WERI-Rb-1 (cell line): Measurements from ENCODE around the gene KDM5C.

Source experiments
- DNase-seq: peaks from one replicate; pipeline ENCODE4 v3.0.0-alpha.2; 2020
- H3K27ac ChIP-seq: fragments of 250-450 bp; sonication (Bioruptor Pico); 2 replicates; pipeline ENCODE4 v1.5.1; 2020; ENCODE audit warnings: mild to moderate bottlenecking, moderate library complexity
- H3K27me3 ChIP-seq: fragments of 250-450 bp; sonication (Bioruptor Pico); 2 replicates; pipeline ENCODE4 v1.5.1; 2021; ENCODE audit warnings: mild to moderate bottlenecking, low read depth, moderate library complexity; ENCODE audit not compliant: insufficient read depth, severe bottlenecking
- H3K36me3 ChIP-seq: fragments of 250-450 bp; sonication (Bioruptor Pico); 2 replicates; pipeline ENCODE4 v1.5.1; 2020; ENCODE audit warnings: mild to moderate bottlenecking, moderate library complexity
- H3K4me3 ChIP-seq: 2 replicates; pipeline ENCODE4 v1.5.1; 2011; ENCODE audit warnings: low read depth, mild to moderate bottlenecking, control low read depth, low read length
- H3K9me3 ChIP-seq: fragments of 250-450 bp; sonication (Bioruptor Pico); 2 replicates; pipeline ENCODE4 v1.5.1; 2021; ENCODE audit warnings: mild to moderate bottlenecking, moderate library complexity; ENCODE audit not compliant: severe bottlenecking
- TF ChIP-seq, protein P1 (sequence below): IDR thresholded peaks from 2 replicates; pipeline ENCODE4 v1.5.1; 2011; ENCODE audit warnings: low read depth, mild to moderate bottlenecking, control low read depth, inconsistent platforms, low read length

The KDM5C gene

DNA sequence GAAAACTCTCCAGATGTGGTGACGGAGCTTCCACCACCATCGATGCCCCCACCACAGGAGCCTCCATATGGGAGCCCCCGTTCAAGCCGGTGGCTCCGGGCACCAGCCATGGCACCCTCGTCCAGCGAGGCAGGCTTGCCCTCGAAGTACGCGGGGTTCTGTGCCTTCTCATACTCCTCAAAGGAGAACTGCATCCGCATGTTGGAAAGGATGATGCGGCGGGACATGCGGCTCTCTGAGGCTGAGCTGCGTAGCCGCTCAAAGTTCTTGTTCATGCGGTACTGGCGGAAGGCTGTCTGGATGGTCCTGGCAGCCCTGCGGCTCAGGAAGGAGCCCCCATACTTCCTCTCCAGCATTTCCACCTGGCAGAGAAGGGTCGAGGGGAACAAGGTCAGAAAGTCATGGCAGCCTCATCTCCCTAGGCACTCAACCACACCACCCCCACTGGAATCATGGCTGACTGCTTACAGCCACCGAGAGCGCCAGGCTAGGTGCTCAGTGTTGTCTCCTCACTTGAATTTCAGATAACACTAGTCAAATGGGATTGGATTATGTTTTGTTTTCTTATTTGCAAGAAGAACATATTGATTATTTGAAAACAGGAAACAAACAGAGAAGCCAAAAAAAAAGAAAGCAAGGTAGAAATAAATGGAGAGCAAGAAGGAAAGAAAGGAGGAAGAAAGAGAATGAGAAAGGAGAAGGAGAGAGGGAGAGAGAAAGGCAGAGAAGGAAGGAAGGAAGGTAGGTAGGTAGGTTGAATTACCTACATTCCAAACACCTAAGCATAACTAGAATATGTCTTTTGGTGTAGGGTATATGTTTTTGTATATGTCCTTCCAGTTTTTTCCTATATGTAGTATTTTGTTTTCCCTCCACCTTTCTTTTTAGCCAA is 29.8 kb upstream of the KDM5C start:
- Histone ChIP-seq H3K4me3 (no peak overlapping the region), H3K9me3 (no peaks in the 10 kb centered on the region), H3K27me3 (peaks cover 30% of the 10 kb centered on the region), H3K27ac (no peak overlapping the region), H3K36me3 (no peaks in the 10 kb centered on the region)
- TF ChIP-seq, protein P1, sequence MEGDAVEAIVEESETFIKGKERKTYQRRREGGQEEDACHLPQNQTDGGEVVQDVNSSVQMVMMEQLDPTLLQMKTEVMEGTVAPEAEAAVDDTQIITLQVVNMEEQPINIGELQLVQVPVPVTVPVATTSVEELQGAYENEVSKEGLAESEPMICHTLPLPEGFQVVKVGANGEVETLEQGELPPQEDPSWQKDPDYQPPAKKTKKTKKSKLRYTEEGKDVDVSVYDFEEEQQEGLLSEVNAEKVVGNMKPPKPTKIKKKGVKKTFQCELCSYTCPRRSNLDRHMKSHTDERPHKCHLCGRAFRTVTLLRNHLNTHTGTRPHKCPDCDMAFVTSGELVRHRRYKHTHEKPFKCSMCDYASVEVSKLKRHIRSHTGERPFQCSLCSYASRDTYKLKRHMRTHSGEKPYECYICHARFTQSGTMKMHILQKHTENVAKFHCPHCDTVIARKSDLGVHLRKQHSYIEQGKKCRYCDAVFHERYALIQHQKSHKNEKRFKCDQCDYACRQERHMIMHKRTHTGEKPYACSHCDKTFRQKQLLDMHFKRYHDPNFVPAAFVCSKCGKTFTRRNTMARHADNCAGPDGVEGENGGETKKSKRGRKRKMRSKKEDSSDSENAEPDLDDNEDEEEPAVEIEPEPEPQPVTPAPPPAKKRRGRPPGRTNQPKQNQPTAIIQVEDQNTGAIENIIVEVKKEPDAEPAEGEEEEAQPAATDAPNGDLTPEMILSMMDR: no peak
- DNase-seq: no peak

DNA sequence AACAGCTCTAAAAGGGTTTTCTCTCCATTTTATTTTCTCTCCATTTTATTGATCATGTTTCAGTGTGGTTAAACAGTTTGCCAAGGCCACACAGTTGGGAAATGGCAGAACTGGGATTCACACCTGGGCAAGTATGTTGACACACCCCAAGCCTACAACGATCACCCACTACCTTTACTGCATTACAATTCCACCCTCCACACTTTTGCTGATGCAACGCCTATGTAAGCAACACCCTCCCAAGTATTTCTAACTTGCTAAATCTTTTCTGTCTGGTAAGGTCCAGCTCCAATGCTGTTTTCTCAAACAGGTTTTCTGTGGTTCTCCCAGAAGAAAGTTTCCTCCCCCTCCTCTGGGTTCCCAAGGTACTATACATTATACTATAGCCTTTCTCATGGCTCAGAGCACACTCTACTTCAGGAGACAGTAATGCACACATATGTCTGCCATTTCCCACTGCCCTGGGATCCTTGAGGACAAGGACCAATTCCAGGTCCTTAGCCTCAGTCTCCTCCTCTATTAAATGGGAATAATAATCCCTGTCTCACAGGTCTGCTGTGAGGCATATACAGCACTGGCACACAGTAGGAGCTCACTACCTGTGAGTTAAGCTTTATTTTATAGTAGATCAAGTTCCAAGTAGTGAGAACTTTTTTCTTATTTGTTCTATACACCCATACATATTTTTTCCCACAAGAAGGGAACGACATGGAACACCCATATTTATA is 28.4 kb upstream of the KDM5C start:
- peaks cover 33% of the 10 kb centered on the region for H3K27me3 ChIP-seq
- H3K36me3 ChIP-seq: no peaks in the 10 kb centered on the region
- H3K4me3 ChIP-seq: no peak overlapping the region
- TF ChIP-seq, protein P1: no peak
- H3K9me3 ChIP-seq: no peaks in the 10 kb centered on the region
- DNase-seq: no peak
- no peak overlapping the region for H3K27ac ChIP-seq

DNA sequence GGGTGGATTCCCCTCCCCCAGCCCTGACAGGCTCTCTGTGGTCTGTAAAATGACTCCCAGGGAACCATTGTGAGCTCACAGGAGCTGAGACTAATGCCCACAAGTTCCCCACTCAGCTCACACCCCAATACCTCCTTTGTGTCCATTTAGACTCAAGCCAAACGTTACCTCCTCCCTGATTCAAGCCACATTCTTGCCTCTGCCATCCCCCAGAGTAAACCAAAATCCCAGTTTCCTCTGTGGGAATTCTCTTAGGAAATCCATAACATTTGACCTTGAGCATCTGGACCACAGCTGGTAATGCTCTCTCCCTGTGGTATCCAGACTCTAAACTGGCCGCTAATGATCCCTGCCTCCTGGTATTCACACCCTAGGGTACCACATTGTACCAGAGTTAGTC is 26.3 kb upstream of the KDM5C start:
- Histone ChIP-seq H3K36me3 (no peaks in the 10 kb centered on the region), H3K4me3 (no peak overlapping the region), H3K9me3 (no peaks in the 10 kb centered on the region), H3K27me3 (peaks cover 38% of the 10 kb centered on the region), H3K27ac (no peak overlapping the region)
- DNase-seq: no peak
- TF ChIP-seq, protein P1: no peak

DNA sequence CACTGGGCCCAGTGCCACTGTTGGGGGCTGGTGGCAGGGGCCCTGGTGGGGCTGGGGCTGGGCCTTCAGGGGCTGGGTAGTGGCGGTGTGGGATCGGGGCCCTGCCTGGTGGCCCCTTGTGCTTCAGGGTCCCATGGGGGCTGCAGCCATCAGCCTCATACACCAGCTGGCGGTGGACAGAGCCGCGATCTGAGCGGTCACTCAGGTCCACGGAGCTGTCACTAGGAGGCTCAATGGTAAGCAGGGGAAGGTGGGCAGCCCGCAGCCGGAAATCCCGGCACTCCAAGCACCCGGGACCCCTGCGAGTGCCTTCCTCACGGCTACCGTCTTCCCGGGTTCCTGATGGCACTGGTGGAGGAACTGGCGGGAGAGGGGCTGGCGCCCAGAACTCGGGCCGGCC is 25.5 kb upstream of the KDM5C start:
- TF ChIP-seq, protein P1: no peak
- H3K9me3 ChIP-seq: no peaks in the 10 kb centered on the region
- no peak overlapping the region for H3K27ac ChIP-seq
- DNase-seq: no peak
- H3K27me3 ChIP-seq: peaks cover 39% of the 10 kb centered on the region
- H3K4me3 ChIP-seq: no peak overlapping the region
- no peaks in the 10 kb centered on the region for H3K36me3 ChIP-seq

DNA sequence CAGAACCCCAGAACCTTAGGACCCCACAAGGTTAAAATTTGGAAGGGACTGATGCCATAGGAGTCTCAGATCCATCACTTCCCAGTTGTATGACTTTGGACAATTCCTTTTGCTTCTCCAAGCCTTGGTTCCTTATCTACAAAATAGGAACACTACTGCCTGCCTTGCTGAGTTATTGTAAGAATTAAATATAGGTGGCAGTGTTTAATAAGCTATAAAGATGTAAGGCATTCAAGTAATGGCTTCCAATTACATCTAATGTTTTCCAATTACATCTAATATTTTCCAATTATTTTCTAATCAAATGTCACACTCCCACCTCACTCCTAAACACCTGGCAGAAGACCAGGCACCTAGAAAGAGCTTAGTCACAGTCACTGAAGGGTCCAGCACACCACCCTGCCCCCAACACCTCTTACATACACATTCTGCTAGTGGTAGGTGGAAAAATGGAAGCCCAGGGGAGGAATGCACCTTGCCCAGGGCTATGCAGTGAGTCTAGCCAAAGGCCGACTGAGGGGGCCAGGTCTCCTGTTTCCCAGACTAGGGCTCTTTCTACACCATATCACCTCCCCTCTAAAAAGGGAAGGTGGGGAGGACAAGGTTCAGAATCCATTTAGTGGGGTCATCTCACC is 24.5 kb upstream of the KDM5C start:
- peaks cover 36% of the 10 kb centered on the region for H3K27me3 ChIP-seq
- DNase-seq: no peak
- H3K36me3 ChIP-seq: no peaks in the 10 kb centered on the region
- no peak overlapping the region for H3K4me3 ChIP-seq
- H3K27ac ChIP-seq: no peak overlapping the region
- TF ChIP-seq, protein P1: no peak
- no peaks in the 10 kb centered on the region for H3K9me3 ChIP-seq
